HepG2 (cell line): ENCODE data around the gene TDG. TPM values are rescaled to one million over a fixed set of nuclear protein-coding genes. Genes with fewer than 3 reads are reported as not detected.

Experiments used
- AKAP8 ChIP-seq: sonication (generic); formaldehyde crosslinking; IDR thresholded peaks from 2 replicates; pipeline ENCODE4 v1.5.1; 2020; ENCODE audit warnings: mild to moderate bottlenecking, missing genetic modification reagents
- CAMTA2 ChIP-seq: sonication (generic); formaldehyde crosslinking; IDR thresholded peaks from 2 replicates; pipeline ENCODE4 v1.4.0; 2020; ENCODE audit warnings: mild to moderate bottlenecking, missing genetic modification reagents, borderline replicate concordance
- CREB1 ChIP-seq, 2 experiments: fragments of 450-650 bp in 1 of 2; IDR thresholded peaks; 2 replicates each; pipeline ENCODE4 v1.6.1; 2016 to 2017; ENCODE audit warnings: control low read depth in 1 of 2, mild to moderate bottlenecking in 1 of 2, missing compliant biosample characterization in 1 of 2, missing genetic modification characterization in 1 of 2
- HCFC1 ChIP-seq: fragments of 150-350 bp; IDR thresholded peaks from 2 replicates; pipeline ENCODE4 v1.6.1; 2014; ENCODE audit warnings: low read depth, low read length
- KMT2A ChIP-seq: sonication (generic); formaldehyde crosslinking; IDR thresholded peaks from 2 replicates; pipeline ENCODE4 v1.4.0; 2020; ENCODE audit warnings: missing genetic modification reagents
- POLR2AphosphoS5 ChIP-seq: IDR thresholded peaks from 2 replicates; pipeline ENCODE4 v1.6.1; 2012; ENCODE audit warnings: low read depth, low read length
- RARG ChIP-seq: sonication (generic); formaldehyde crosslinking; IDR thresholded peaks from 2 replicates; pipeline ENCODE4 v1.4.0; 2020; ENCODE audit warnings: low read depth, mild to moderate bottlenecking, missing genetic modification reagents
- RELA ChIP-seq: sonication (generic); formaldehyde crosslinking; IDR thresholded peaks from 2 replicates; pipeline ENCODE4 v1.4.0; 2020; ENCODE audit warnings: missing genetic modification reagents
- SALL1 ChIP-seq: sonication (generic); formaldehyde crosslinking; IDR thresholded peaks from 2 replicates; pipeline ENCODE4 v1.8.0; 2022; ENCODE audit warnings: mild to moderate bottlenecking, missing genetic modification reagents
- SYNCRIP ChIP-seq: fragments of 200-400 bp; formaldehyde crosslinking; IDR thresholded peaks from 2 replicates; pipeline ENCODE4 v1.6.1; 2018; ENCODE audit warnings: mild to moderate bottlenecking, low read depth, low read length; ENCODE audit not compliant: insufficient read depth
- THAP11 ChIP-seq: IDR thresholded peaks from 2 replicates; pipeline ENCODE4 v1.6.1; 2016; ENCODE audit warnings: missing biosample characterization, missing genetic modification reagents
- ZFY ChIP-seq: sonication (generic); formaldehyde crosslinking; IDR thresholded peaks from 2 replicates; pipeline ENCODE4 v1.4.0; 2020; ENCODE audit warnings: missing genetic modification reagents
- ZNF781 ChIP-seq: sonication (generic); formaldehyde crosslinking; IDR thresholded peaks from 2 replicates; pipeline ENCODE4 v1.5.1; 2020; ENCODE audit warnings: borderline replicate concordance, mild to moderate bottlenecking, missing genetic modification reagents; ENCODE audit errors: not compliant biosample characterization
- ZSCAN21 ChIP-seq: sonication (generic); formaldehyde crosslinking; IDR thresholded peaks from 2 replicates; pipeline ENCODE4 v1.8.0; 2022; ENCODE audit warnings: mild to moderate bottlenecking, missing genetic modification reagents, moderate library complexity, borderline replicate concordance
- polyA plus RNA-seq, 8 experiments: library from polyadenylated mRNA; depleted of rRNA in 3 of 8; stranded (reverse) in 7 of 8; unstranded in 1 of 8; fragments of >200 nt; fragmentation: Illumina TruSeq in 4 of 8; extraction: Trizol in 4 of 8; gene quantifications; 2 replicates each; pipeline versions ENCODE4 v1.2.1 to v1.2.3, GENCODE V29; 2011 to 2016; ENCODE audit warnings: low read depth in 4 of 8, missing spikeins in 1 of 8, mixed read lengths in 1 of 8; ENCODE audit not compliant: insufficient read depth in 1 of 8
- total RNA-seq, 5 experiments: library from RNA; depleted of rRNA; stranded (reverse); fragments of >200 nt; fragmentation: Illumina TruSeq; extraction: Trizol; gene quantifications; 2 replicates each; pipeline ENCODE4 v1.2.3, GENCODE V29; 2016; ENCODE audit warnings: low read depth in 1 of 5
- TF ChIP-seq, protein P1 (sequence below): sonication (generic); formaldehyde crosslinking; IDR thresholded peaks from 2 replicates; pipeline ENCODE4 v1.4.0; 2020; ENCODE audit warnings: missing genetic modification reagents
- TF ChIP-seq, protein P2 (sequence below): sonication (generic); formaldehyde crosslinking; IDR thresholded peaks from 2 replicates; pipeline ENCODE4 v1.4.0; 2020; ENCODE audit warnings: mild to moderate bottlenecking, missing genetic modification reagents
- TF ChIP-seq, protein P3 (sequence below): sonication (generic); formaldehyde crosslinking; IDR thresholded peaks from 2 replicates; pipeline ENCODE4 v1.5.1; 2020; ENCODE audit warnings: mild to moderate bottlenecking, moderate library complexity, missing genetic modification reagents
- TF ChIP-seq, protein P4 (sequence below): sonication (generic); formaldehyde crosslinking; IDR thresholded peaks from 2 replicates; pipeline ENCODE4 v1.9.0; 2021; ENCODE audit warnings: missing genetic modification reagents, borderline replicate concordance
- TF ChIP-seq, protein P5 (sequence below): sonication (generic); formaldehyde crosslinking; IDR thresholded peaks from 2 replicates; pipeline ENCODE4 v1.8.0; 2022; ENCODE audit warnings: mild to moderate bottlenecking, missing genetic modification reagents, borderline replicate concordance
- TF ChIP-seq, protein P6 (sequence below): sonication (generic); formaldehyde crosslinking; IDR thresholded peaks from 2 replicates; pipeline ENCODE4 v1.4.0; 2020; ENCODE audit warnings: mild to moderate bottlenecking, missing genetic modification reagents

Gene TDG
- total and polyA plus RNA-seq, 2 of the 13 experiments (the other 11 are each of a cell fraction or from before 2014, with no cell fraction given): 14.2 to 19.5 TPM

DNA sequence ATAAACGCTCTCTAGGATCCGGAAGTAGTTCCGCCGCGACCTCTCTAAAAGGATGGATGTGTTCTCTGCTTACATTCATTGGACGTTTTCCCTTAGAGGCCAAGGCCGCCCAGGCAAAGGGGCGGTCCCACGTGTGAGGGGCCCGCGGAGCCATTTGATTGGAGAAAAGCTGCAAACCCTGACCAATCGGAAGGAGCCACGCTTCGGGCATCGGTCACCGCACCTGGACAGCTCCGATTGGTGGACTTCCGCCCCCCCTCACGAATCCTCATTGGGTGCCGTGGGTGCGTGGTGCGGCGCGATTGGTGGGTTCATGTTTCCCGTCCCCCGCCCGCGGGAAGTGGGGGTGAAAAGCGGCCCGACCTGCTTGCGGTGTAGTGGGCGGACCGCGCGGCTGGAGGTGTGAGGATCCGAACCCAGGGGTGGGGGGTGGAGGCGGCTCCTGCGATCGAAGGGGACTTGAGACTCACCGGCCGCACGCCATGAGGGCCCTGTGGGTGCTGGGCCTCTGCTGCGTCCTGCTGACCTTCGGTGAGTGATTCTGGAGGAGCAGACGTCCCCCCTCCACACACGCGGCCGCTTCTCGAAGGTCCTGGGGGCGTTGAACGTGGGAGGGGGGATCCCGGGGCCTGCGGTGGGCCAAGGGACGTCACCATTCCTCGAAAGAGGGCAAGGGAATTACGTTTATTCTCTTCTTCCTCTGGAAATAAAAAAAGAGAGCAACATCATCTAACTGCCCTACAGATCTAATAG lies 35.5 kb upstream of the TDG start, which contains the start of gene HSP90B1 (continued):
- TF ChIP-seq, protein P1, sequence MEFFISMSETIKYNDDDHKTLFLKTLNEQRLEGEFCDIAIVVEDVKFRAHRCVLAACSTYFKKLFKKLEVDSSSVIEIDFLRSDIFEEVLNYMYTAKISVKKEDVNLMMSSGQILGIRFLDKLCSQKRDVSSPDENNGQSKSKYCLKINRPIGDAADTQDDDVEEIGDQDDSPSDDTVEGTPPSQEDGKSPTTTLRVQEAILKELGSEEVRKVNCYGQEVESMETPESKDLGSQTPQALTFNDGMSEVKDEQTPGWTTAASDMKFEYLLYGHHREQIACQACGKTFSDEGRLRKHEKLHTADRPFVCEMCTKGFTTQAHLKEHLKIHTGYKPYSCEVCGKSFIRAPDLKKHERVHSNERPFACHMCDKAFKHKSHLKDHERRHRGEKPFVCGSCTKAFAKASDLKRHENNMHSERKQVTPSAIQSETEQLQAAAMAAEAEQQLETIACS: no peak
- TF ChIP-seq POLR2AphosphoS5 (peak; percentile 97), SYNCRIP (no peak), ZNF781 (peak; percentile 93), CAMTA2 (no peak), SALL1 (CRISPR knock-in tag) (peak; percentile 88), ZSCAN21 (CRISPR knock-in tag) (peak; percentile 62; the same call in 1 of the 2 replicates), CREB1 (IDR thresholded peaks at IDR 0.05) (peak; percentile 87), CREB1 (CRISPR knock-in tag; IDR thresholded peaks at IDR 0.05) (peak; percentile 91), ZFY (peak; percentile 90), RARG (CRISPR knock-in tag) (no peak), AKAP8 (CRISPR knock-in tag) (no peak), THAP11 (CRISPR knock-in tag) (peak; percentile 95; the same call in 1 of the 2 replicates), RELA (no peak), HCFC1 (no peak), KMT2A (peak; percentile 54; the same call in 1 of the 2 replicates)
- TF ChIP-seq, protein P2, sequence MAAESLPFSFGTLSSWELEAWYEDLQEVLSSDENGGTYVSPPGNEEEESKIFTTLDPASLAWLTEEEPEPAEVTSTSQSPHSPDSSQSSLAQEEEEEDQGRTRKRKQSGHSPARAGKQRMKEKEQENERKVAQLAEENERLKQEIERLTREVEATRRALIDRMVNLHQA (CRISPR knock-in tag): no peak
- TF ChIP-seq, protein P3, sequence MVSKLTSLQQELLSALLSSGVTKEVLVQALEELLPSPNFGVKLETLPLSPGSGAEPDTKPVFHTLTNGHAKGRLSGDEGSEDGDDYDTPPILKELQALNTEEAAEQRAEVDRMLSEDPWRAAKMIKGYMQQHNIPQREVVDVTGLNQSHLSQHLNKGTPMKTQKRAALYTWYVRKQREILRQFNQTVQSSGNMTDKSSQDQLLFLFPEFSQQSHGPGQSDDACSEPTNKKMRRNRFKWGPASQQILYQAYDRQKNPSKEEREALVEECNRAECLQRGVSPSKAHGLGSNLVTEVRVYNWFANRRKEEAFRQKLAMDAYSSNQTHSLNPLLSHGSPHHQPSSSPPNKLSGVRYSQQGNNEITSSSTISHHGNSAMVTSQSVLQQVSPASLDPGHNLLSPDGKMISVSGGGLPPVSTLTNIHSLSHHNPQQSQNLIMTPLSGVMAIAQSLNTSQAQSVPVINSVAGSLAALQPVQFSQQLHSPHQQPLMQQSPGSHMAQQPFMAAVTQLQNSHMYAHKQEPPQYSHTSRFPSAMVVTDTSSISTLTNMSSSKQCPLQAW: peak; percentile 15; the same call in 1 of the 2 replicates
- TF ChIP-seq, protein P4, sequence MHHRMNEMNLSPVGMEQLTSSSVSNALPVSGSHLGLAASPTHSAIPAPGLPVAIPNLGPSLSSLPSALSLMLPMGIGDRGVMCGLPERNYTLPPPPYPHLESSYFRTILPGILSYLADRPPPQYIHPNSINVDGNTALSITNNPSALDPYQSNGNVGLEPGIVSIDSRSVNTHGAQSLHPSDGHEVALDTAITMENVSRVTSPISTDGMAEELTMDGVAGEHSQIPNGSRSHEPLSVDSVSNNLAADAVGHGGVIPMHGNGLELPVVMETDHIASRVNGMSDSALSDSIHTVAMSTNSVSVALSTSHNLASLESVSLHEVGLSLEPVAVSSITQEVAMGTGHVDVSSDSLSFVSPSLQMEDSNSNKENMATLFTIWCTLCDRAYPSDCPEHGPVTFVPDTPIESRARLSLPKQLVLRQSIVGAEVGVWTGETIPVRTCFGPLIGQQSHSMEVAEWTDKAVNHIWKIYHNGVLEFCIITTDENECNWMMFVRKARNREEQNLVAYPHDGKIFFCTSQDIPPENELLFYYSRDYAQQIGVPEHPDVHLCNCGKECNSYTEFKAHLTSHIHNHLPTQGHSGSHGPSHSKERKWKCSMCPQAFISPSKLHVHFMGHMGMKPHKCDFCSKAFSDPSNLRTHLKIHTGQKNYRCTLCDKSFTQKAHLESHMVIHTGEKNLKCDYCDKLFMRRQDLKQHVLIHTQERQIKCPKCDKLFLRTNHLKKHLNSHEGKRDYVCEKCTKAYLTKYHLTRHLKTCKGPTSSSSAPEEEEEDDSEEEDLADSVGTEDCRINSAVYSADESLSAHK (CRISPR knock-in tag): no peak
- TF ChIP-seq, protein P5, sequence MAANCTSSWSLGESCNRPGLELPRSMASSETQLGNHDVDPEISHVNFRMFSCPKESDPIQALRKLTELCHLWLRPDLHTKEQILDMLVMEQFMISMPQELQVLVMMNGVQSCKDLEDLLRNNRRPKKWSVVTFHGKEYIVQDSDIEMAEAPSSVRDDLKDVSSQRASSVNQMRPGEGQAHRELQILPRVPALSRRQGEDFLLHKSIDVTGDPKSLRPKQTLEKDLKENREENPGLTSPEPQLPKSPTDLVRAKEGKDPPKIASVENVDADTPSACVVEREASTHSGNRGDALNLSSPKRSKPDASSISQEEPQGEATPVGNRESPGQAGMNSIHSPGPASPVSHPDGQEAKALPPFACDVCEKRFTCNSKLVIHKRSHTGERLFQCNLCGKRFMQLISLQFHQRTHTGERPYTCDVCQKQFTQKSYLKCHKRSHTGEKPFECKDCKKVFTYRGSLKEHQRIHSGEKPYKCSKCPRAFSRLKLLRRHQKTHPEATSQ: peak; percentile 69; the same call in 1 of the 2 replicates
- TF ChIP-seq, protein P6, sequence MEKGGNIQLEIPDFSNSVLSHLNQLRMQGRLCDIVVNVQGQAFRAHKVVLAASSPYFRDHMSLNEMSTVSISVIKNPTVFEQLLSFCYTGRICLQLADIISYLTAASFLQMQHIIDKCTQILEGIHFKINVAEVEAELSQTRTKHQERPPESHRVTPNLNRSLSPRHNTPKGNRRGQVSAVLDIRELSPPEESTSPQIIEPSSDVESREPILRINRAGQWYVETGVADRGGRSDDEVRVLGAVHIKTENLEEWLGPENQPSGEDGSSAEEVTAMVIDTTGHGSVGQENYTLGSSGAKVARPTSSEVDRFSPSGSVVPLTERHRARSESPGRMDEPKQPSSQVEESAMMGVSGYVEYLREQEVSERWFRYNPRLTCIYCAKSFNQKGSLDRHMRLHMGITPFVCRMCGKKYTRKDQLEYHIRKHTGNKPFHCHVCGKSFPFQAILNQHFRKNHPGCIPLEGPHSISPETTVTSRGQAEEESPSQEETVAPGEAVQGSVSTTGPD (CRISPR knock-in tag): no peak
